ENCODE measurements around the gene HS6ST3.

DNA sequence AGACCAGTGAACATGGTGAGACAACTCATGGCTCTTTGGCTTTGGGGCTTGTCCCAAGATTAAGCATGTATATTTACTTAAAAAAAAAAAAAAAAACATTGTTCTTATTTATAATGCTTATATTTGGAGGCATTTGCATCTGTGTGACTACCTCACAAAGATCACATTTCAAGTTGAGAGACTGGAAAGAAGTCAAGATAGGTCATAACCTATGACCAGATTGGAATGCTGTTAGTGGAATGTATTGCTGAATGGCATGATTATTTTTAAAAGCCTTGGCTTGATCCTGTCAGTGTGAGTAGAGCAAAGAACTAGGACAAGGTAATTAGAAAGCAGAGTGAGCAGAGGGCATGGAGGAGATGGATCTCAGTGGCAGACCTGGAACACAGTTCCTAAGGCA lies 689.8 kb downstream of the HS6ST3 start:
- TF ChIP-seq, protein P1, sequence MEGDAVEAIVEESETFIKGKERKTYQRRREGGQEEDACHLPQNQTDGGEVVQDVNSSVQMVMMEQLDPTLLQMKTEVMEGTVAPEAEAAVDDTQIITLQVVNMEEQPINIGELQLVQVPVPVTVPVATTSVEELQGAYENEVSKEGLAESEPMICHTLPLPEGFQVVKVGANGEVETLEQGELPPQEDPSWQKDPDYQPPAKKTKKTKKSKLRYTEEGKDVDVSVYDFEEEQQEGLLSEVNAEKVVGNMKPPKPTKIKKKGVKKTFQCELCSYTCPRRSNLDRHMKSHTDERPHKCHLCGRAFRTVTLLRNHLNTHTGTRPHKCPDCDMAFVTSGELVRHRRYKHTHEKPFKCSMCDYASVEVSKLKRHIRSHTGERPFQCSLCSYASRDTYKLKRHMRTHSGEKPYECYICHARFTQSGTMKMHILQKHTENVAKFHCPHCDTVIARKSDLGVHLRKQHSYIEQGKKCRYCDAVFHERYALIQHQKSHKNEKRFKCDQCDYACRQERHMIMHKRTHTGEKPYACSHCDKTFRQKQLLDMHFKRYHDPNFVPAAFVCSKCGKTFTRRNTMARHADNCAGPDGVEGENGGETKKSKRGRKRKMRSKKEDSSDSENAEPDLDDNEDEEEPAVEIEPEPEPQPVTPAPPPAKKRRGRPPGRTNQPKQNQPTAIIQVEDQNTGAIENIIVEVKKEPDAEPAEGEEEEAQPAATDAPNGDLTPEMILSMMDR (IDR thresholded peaks at IDR 0.05) = no peak
- no peak for TF ChIP-seq POLR2A (IDR thresholded peaks at IDR 0.05)

Measured in adrenal gland (tissue), 5 donors.